Esophagus mucosa (tissue), 1 donor: Measurements from ENCODE around the gene CRYGN. TPM values are rescaled to one million over a fixed set of nuclear protein-coding genes. Genes with fewer than 3 reads are reported as not detected.

Experiments used
- ATAC-seq: fragments of 200-7000 bp; cut with Tn5 transposase; one replicate; pipeline ENCODE4 v1.9.1; 2020
- total RNA-seq: library from RNA; stranded (reverse); gene quantifications from one replicate; pipeline ENCODE4 v1.2.4, GENCODE V29; 2023
- donor health status: DM: yes; HTN: yes; CAD: no.

Gene CRYGN, protein sequence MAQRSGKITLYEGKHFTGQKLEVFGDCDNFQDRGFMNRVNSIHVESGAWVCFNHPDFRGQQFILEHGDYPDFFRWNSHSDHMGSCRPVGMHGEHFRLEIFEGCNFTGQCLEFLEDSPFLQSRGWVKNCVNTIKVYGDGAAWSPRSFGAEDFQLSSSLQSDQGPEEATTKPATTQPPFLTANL
- total RNA-seq = not detected

DNA sequence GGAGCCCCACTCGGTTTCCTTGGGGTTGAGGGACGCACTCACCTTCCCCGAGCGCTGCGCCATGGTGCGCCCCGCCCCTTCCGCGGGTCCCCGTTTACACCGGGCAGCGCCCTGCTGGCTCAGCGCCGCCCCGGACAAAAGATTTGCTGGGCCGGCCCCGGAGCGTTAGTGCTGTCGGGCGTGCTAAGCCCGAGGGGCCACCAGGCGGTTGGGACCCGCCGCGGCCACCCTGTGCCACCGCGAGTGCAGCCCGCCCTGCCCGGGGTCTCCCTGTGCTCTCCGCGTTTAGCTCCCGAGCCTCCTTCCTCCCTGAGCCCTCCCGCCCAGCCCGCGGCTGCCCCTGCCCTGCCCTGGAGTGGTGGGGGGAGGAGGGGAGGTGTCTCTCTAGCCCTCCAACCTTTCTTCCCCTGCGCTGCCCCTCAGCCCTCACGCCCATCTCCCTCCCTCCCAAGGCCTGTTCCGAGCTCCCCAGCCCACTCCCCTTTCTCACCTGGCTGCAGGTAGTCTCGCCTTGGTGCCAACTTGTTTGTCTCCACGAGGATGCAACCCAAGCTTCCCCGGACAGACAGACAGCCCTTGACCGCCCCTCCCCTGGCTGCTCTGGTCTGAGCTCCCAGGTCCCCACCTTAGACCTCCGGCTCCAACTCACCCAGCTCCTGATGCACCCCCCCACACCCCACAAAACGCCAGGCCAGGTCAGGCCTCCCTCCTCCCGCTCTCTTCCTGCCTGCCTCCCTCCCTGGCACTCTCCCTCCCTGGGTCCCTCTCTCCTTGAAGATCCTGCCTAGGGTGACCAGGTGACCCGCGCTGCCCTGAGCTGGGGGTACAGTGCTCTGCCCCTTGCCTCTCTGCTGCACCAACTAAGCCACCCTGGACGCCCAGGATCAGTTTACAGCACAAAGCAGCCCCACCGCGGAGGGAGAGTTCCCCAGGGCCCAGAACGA lies at the start of gene CRYGN:
CRYGN (minus strand) TSS at position 287 of the 944 bp plus-strand sequence; CDS start at position 63, 224 bp downstream.
- peak; percentile 26 for ATAC-seq

DNA sequence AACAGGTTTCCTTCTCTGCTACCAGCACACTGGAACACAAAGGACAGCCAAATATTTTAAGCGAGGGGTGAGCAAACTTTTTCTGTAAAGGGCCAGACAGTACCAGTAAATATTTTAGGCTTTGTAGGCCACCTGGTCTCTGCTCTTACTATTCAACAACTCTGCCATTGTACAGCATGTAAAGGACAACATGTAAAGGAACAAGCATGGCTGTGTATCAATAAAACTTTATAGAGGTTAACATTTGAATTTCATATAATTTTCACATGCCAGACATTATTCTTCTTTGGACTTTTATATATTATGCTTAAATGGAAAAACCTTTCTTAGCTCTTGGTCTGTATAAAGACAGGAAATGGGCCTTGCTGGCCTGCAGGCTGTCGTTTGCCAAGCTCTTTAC lies 49.6 kb upstream of the CRYGN start:
- no peak for ATAC-seq

DNA sequence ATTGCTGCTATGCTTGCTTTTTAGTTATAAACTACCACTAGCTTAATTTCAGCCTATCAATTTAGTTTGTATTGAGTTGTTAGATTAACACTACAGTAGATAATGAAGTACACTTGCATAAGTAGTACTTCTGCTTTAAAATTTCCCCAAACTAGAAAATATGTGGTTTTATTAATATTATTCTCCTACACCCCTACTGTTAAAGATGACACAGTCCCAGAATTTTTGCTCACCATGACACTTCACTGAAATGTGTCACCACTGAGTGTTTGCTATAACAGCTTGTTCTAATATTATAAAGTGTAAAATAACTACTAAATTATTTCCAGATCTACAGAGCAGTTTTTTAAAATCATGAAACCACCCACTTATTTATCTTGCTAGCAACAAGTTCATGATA lies 48.2 kb upstream of the CRYGN start:
- ATAC-seq = no peak

DNA sequence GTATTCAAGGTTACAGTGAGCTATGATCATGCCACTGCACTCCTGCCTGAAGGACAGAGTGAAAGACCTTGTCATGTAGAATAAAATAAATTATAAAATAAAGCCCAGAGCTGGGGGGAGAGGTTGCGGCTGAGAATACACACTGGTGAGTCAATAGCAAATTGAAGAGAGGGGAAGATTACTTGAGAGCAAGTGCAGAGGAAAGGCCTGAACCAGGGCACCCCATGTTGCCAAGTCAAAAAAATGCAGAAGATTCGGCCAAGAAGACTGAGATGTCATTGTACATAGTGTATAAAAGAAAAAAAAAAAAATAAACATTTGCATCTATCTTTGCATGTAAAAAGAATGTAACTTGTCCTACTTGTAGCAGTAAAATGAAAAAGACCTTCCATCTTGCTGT lies 47.3 kb upstream of the CRYGN start:
- no peak for ATAC-seq

DNA sequence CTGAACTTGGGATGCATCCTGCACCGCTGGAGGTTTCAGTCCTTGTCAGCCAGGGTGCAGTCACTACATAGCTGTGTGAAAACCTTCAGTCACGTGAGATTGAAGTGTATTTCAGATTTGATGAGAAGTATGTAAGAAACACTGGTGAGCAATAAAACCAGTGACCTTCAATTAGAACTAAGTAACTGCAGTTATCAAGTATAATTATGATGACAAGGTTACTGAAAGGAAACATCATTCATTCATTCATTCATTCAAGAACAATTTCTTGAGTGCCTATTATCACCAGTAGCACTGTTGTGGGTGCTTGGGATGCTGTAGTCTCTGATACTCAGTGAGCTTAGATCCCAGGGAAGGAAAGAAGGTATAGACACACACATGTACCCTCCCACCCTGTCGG lies 46.1 kb upstream of the CRYGN start:
- no peak for ATAC-seq

DNA sequence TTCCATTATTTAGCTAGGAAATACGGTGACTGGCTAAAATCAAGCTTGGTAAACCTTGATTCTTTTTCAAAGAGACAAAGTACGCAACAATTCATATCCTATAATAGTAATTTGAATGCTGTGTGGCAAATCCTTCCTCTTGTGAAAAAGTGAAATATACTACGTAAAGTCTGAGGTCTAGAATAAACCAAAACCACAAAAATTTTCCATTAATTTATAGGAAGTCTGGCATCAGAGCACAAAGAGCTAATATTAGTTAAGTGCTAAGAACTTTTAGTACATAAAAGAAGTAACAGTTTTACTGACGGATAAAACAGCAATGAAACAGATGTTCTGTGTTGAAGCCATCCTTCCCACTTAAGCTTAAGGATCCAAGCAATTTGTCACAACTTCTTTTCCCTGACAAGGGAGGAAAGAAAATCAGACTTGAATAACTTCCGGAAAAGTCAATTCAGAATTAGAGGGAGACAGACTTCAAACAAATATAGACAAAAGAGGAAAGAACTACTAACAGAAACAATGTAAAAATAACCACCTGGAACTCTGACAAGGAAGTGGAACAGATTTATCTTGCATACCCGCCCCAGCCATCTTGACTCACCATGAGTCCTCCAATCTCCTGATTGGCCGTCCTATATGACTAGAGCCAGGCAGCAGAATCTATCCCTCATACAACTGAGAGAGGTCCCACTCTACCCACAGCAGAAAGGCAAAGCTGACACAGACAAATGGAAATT lies 45.2 kb upstream of the CRYGN start:
- ATAC-seq = peak; percentile 80

DNA sequence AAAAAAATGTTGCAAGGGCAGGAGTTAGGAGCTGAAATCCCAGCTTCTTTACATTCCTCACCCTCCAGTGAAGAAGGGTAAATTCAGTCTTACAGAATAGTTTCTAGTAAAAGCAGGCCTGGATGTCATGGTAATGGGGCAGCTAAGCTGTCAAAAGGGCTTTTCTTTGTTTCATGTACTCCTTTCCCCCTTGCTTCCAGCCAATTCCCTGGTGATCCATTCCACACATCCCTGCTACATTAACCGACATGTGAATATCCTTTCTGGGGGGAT lies 43.7 kb upstream of the CRYGN start:
- ATAC-seq = no peak

DNA sequence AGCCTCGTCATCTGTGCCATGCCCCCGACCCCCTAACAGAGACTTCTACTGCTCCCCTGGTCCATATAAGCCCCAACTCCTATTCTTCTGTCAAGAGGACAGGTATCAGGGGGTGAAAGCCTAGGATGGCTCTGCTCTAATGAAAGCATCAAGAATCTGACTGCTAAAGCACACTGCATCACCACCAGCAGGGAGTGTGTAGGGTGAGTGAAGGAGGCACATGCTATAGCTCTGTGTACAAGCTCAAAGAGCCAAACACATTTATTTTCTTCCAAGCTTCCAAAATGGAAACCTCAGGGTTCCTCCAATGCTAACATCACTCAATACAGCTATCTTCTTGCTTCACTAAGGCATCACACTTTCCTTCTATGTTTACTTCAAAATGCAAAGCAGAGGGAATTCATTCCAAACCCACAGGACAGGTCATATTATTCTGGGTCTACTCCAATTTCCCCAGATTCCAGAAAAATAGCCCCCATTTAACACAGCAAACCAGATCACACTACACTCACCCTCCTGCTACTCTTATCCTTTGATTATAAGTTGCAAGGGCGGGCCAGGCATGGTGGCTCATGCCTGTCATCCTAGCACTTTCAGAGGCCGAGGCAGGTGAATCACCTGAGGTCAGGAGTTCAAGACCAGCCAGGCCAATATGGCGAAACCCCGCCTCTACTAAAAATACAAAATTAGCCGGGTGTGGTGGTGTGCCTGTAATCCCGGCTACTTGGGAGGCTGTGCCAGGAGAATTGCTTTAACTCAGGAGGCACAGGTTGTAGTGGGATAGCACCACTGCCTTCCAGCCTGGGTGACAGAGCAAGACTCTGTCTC lies 43.2 kb upstream of the CRYGN start:
- peak; percentile 71 for ATAC-seq

DNA sequence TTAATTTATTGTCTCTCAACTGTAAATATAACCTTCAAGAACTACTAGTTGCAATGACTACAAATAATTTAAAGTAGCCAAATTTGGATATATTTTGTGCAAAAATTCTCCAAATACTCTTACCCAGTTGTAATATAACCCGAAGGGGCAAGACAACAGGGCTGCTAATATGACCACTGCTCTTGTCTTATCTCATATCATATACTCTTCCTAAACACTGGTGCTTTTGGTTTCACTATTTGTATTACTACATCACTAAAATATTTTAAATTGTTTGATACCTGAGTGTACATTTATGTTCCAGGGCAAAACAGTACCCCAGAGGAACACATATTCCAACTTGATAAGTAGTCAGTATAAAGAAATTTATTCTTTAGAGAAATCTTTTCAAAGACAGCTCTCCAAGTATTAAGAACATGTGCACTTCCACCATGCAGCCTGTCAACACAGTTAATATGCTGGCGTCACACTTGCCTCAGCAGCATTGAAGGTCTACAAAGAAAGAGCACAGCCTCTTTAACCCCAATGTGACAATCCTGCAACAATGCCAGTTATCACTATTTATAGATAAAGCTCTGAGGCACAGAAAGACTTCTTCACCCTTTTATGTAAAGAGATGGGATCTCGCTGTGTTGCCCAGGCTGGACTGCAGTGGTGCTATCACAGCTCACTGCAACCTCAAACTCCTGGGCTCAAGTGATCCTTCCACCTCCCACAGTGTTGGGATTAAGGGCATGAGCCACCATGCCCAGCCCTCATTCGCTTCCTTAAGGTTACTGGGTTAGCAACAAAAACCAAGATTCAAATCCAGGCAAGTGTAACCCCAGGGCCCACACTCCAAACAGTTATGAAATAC lies 41.9 kb upstream of the CRYGN start:
- peak; percentile 67 for ATAC-seq

DNA sequence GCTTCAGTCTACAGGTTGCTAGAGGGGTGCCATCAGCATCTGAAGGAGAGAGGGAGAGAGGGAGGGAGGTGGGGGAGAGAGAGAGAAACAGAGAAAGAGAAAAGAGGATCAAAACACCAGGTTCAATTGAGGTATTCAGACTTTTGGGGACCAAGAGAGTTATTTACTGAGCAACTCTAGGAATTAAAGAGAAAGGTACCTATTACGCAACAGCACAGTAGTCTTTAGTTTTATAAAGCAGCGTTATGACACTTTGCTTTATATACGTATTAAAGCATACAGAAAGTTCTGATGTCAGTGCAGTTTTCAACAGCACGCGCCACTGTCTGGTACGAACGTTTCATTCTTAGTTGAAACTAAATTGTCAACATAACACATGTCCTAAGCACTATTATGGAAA lies 37.9 kb upstream of the CRYGN start:
- ATAC-seq = no peak

DNA sequence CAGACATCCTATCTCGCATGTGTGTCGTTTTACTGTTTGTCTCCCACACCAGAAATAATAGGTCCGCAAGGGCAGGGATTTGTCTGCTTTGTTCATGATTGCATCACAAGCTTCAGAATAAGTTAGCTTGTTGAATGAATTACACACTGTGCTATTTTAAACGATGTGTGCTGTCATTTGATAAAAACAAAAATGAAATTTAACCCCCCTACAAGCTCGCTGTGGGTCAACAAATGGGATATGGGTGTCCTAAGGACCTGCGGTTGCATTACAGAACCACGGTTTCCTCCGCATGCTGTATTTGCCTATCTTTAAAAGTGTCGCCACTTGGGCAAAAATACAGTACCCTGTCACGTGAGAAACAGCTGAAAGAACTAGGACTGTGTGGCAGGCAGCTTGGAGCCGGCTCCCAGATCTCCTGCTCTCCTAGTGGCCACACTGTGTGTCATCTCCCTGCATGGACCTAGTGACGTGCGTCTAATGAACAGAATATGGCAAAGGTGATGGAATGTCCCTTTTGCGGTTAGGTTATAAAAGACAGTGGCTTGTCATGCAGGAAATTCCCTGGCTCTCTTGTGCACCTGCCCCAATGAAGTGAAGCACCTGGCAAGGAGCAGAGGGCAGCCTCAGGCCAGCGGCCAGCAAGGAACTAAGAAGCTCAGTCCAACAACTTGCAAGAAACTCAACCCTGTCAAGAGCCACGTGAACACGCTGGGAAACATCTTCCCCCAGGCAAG lies 32.9 kb upstream of the CRYGN start:
- no peak for ATAC-seq

DNA sequence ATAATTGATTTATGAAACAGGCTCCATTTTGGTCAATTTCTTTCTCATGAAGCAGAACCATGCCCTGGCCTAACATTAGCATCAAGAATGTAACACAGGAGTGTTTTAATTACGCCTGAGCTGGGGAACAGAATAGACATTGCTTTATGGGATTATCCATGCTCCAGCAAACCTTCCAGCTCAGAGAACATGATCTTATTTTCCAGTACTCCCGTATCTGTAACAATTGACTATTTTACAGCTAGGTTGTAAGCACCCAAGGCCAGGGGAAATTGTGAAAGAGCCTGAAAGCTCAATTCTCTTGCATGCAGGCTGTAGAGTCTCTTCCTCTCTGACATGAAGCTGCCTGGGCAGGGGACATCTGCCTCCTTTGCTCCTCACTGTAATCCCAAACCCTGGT lies 30.8 kb upstream of the CRYGN start:
- no peak for ATAC-seq

DNA sequence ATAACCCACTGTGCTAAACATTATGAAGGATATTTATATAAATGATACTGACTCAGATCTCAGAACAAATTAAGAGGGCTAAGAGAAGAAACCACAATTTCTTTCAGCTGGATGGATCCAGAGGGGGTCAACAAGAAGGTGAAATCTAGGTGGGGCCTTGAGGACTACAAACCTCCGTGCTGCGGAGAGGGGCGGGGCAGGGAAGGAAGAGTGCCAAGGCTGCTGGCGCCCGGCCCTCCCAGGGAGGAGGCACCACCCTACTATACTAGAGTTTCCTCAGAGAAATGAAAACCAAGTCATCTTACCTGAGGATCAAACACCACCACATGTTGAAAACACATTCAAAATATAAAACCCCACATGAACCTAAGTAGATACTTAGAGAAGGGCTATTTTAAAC lies 29.3 kb upstream of the CRYGN start:
- peak; percentile 54 for ATAC-seq

DNA sequence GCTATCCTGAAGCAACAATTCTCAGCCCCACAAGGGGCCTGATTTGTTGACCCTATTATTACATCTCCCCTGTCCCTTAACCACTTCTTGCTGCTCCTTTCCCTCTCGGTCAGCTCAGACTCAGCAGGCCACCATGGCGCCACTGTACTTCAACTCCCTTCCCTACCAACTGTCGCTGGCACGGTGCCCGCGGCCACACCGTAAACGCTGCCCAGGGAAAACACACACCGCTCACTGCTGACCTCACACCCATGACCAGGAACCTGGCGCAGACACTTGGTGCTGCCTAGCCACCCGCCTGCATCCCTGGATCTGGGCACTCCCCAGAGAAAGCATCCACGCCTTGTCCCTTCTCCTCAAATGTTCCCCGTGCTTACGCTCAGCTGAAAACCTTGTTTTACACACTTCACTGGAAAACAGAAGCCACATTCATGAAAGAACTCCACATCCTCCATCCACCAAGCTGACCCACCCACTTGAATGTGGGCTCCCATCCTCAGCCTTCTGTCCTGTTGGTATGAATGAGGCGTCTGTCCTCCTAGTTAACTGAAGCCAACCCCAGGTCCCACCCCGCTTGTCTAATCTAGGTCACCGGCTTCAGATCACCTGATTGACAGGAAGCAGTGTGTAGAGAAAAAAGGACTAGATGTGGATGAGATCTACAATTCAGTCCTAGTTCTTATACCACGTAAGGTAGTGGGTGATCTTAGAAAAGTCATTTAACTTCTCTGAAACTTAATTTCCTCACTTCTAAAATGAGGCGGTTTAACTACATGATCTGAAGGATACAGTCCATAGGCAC lies 28.5 kb upstream of the CRYGN start:
- no peak for ATAC-seq

DNA sequence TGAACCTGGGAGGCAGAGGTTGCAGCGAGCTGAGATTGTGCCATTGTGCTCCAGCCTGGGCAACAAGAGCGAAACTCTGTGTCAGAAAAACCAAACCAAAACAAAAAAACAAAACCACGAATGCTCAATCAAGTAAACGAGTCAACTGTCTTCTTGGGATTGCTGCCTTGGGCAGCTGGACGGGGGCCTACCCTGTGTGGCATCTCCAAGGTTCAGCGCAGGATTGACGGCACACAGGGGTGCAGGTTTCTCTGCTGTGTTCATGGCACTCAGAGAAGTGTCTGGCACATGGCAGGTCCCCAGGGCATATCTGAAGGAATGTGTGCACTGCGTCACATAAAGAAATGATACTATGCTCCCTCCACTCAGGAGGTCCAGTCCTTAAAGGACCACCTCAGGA lies 25.2 kb upstream of the CRYGN start:
- ATAC-seq = no peak

DNA sequence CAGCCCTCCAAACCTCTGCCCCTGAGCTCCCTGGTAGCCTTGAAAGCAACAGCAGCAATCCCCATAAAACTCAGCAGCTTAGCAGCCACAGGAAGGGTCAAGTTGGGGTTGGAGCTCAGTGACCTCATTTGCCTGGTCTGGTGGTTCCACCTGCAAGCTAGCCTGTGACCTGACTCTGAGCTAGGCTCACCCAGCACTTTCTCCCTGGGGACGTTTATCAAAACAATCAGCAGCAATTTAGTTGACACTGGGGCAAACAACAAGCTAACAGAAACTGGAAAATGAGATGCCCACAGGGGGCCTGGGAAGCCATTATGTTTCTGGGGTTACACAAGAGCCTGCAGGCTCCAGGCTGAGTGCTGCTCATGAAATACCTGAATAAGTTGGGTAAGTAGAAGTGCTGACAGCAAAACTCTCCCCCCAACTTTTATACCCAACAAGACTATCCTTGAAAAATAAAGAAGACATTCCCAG lies 22.4 kb upstream of the CRYGN start:
- ATAC-seq = no peak

DNA sequence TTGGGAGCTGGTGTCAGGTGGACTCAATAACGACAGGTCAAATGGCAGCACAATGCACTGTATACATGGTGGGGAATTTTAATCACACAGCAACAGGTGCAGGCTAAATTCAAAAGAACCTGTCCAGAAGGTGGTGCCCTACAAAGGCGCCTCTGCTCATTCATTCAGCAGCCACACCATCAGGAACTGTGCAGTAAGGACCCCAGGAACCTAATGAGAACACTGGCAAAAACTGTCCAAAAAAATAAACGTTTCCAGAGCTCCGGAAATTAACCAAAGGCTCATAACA lies 21.9 kb upstream of the CRYGN start:
- ATAC-seq = no peak

DNA sequence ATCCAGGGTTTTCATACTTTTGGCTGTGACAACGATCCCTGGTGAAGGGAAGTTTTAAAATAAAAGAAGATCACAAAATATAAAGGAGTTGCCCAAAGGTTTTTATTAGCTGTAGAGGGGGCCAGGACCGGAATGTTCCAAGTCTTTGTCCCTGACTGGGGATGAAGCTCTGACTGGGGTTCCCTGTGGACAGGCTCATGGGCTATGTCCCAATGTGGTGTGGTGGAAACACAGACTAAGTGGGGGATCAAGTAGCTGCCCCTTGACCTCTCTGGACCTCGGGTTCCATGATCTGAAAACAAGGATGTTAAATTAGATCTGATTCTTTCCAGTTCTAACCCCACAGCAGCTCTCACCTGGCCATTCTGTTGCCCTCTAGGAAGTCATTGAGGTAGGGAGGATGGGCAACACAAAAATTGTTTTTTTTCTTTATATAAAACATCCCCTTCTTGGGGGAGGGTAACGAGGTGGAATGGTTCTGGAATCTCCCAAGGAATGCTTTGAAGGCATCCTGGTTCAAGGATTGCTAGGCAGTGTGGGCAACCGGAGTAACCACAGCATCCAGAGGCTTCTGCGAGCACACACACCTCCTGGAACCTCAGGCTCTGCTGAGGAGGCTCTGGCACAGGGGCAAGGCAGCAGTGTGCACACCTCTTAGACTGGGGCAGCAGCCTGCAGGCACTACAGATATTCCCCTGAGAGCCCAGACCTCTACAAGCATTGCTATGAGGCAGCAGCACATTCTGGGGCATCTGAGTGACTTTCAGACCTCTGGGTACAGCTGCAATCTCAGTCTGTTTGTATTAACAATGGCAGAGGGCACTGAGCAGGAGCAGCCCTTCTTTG lies 21.4 kb upstream of the CRYGN start:
- ATAC-seq = no peak

DNA sequence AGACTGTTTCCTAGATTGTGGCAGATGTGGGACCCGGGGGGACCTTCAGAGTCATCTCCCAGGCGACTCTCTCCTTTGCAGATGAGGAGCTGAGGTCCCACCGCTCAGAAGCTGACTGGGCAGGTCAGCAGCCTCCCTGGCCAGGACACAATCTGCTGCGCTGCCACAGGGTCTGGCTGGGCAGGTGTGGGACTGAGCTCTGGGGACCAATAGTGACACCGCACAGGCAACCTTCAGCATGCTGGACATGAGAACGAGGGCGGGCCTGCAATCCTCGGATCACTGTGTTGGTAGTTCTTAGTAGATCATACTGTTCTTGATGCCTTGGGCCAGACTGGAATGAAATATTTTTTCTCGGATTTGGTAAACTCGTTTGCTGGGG lies 20.5 kb upstream of the CRYGN start:
- ATAC-seq = peak; percentile 13
